ENCODE data around the gene ENO1. TPM values are rescaled to one million over a fixed set of nuclear protein-coding genes. Genes with fewer than 3 reads are reported as not detected.
"Not testable (repeated sequence)": the region's sequence is repeated elsewhere in the genome, so short reads cannot be mapped to it uniquely, and the experiment has no call there.

The ENO1 gene
- total RNA-seq, 2 donors from 2014 or later: 570 to 767 TPM

GRCh38 chr1:8902765-8903164, 24.3 kb upstream of the ENO1 start:
- ATAC-seq (ENCODE audit: insufficient number of reproducible peaks, low FRiP score, low read depth) (no peak), DNase-seq (ENCODE audit: low spot score) (no peak)
- no peaks in the 10 kb centered on the region for H3K9me3 ChIP-seq
- H3K4me3 ChIP-seq: no peak overlapping the region
- H3K27ac ChIP-seq: peak overlapping the region; percentile 83 to 91
- TF ChIP-seq, protein P1, sequence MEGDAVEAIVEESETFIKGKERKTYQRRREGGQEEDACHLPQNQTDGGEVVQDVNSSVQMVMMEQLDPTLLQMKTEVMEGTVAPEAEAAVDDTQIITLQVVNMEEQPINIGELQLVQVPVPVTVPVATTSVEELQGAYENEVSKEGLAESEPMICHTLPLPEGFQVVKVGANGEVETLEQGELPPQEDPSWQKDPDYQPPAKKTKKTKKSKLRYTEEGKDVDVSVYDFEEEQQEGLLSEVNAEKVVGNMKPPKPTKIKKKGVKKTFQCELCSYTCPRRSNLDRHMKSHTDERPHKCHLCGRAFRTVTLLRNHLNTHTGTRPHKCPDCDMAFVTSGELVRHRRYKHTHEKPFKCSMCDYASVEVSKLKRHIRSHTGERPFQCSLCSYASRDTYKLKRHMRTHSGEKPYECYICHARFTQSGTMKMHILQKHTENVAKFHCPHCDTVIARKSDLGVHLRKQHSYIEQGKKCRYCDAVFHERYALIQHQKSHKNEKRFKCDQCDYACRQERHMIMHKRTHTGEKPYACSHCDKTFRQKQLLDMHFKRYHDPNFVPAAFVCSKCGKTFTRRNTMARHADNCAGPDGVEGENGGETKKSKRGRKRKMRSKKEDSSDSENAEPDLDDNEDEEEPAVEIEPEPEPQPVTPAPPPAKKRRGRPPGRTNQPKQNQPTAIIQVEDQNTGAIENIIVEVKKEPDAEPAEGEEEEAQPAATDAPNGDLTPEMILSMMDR (IDR thresholded peaks at IDR 0.05): no peak
- H3K4me1 ChIP-seq (ENCODE audit: control insufficient read depth in 1 of 2, low read depth in 2 of 2): peaks cover 31 to 53% of the 10 kb centered on the region in 2 donors
- no peaks in the 10 kb centered on the region for H3K36me3 ChIP-seq
- H3K27me3 ChIP-seq (replicated peaks; ENCODE audit: insufficient read depth): no peaks in the 10 kb centered on the region

GRCh38 chr1:8900684-8901083, 22.2 kb upstream of the ENO1 start:
- not testable (repeated sequence) for H3K27me3 ChIP-seq (replicated peaks; ENCODE audit: insufficient read depth); H3K36me3 ChIP-seq; H3K9me3 ChIP-seq; ATAC-seq (ENCODE audit: insufficient number of reproducible peaks, low FRiP score, low read depth); H3K4me3 ChIP-seq; DNase-seq (ENCODE audit: low spot score)
- Histone ChIP-seq H3K4me1 (ENCODE audit: control insufficient read depth in 1 of 2, low read depth in 2 of 2) (peaks cover 30 to 39% of the 10 kb centered on the region in 2 donors), H3K27ac (peak overlapping the region in 1 of 2 donors; percentile 66)

- Histone ChIP-seq H3K27ac (peak overlapping the region in 1 of 2 donors; percentile 66), H3K4me3 (no peak overlapping the region), H3K4me1 (ENCODE audit: control insufficient read depth in 1 of 2, low read depth in 2 of 2) (peaks cover 15 to 24% of the 10 kb centered on the region in 2 donors), H3K27me3 (replicated peaks; ENCODE audit: insufficient read depth) (no peaks in the 10 kb centered on the region), H3K9me3 (no peaks in the 10 kb centered on the region), H3K36me3 (no peaks in the 10 kb centered on the region)
- ATAC-seq (ENCODE audit: insufficient number of reproducible peaks, low FRiP score, low read depth): no peak
- DNase-seq (ENCODE audit: low spot score): no peak
- TF ChIP-seq, protein P1 (IDR thresholded peaks at IDR 0.05): no peak
These were observed 20.6 kb upstream of the ENO1 start for GRCh38 chr1:8899046-8899445.

- DNase-seq (ENCODE audit: low spot score); H3K27me3 ChIP-seq (replicated peaks; ENCODE audit: insufficient read depth); H3K9me3 ChIP-seq; H3K36me3 ChIP-seq; ATAC-seq (ENCODE audit: insufficient number of reproducible peaks, low FRiP score, low read depth); H3K27ac ChIP-seq; H3K4me3 ChIP-seq: not testable (repeated sequence)
- peaks cover 12 to 18% of the 10 kb centered on the region in 2 donors for H3K4me1 ChIP-seq (ENCODE audit: control insufficient read depth in 1 of 2, low read depth in 2 of 2)
These were observed 19.9 kb upstream of the ENO1 start for GRCh38 chr1:8898418-8898817.

- not testable (repeated sequence) for H3K4me1 ChIP-seq (ENCODE audit: control insufficient read depth in 1 of 2, low read depth in 2 of 2); H3K4me3 ChIP-seq; H3K27me3 ChIP-seq (replicated peaks; ENCODE audit: insufficient read depth); ATAC-seq (ENCODE audit: insufficient number of reproducible peaks, low FRiP score, low read depth); H3K27ac ChIP-seq; H3K9me3 ChIP-seq; H3K36me3 ChIP-seq; DNase-seq (ENCODE audit: low spot score)
These were observed 19.0 kb upstream of the ENO1 start for GRCh38 chr1:8897505-8897904.

- not testable (repeated sequence) for DNase-seq (ENCODE audit: low spot score); H3K27me3 ChIP-seq (replicated peaks; ENCODE audit: insufficient read depth); H3K9me3 ChIP-seq; H3K4me3 ChIP-seq; H3K27ac ChIP-seq; H3K36me3 ChIP-seq; H3K4me1 ChIP-seq (ENCODE audit: control insufficient read depth in 1 of 2, low read depth in 2 of 2); ATAC-seq (ENCODE audit: insufficient number of reproducible peaks, low FRiP score, low read depth)
These were observed 18.3 kb upstream of the ENO1 start for GRCh38 chr1:8896775-8897174.

DNA sequence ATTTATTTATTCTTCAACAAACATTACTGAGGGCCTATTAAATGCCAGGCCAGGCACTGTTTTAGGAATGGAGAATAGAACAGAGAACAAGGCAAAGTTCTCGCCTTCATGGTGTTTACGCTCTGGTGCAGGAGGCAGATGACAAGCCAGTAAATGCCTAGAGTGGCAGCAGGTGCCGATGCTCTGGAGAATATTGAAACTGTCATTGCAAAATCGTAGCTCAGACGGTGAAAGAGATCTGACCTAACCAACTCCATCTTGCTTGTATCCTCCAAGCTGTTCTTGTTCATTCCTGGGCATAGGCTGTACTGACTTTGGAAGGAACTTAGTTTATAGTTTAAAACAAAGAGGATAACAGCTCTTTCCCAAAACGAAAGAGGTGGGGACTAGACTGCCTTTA, 13.5 kb upstream of the ENO1 start:
- H3K4me1 ChIP-seq (ENCODE audit: control insufficient read depth in 1 of 2, low read depth in 2 of 2): peaks cover 17 to 18% of the 10 kb centered on the region in 2 donors
- no peak overlapping the region for H3K27ac ChIP-seq
- H3K9me3 ChIP-seq: no peaks in the 10 kb centered on the region
- ATAC-seq (ENCODE audit: insufficient number of reproducible peaks, low FRiP score, low read depth): no peak
- no peaks in the 10 kb centered on the region for H3K36me3 ChIP-seq
- TF ChIP-seq, protein P1 (IDR thresholded peaks at IDR 0.05): no peak
- no peak for DNase-seq (ENCODE audit: low spot score)
- no peak overlapping the region for H3K4me3 ChIP-seq
- H3K27me3 ChIP-seq (replicated peaks; ENCODE audit: insufficient read depth): no peaks in the 10 kb centered on the region
